TTC549 (cell line): ENCODE data around the gene IARS2.
"Not testable (repeated sequence)": the region's sequence is repeated elsewhere in the genome, so short reads cannot be mapped to it uniquely, and the experiment has no call there.

Source experiments
- FAIRE-seq: peaks from 2 replicates; lab custom pipeline; 2012; peaks lifted over from hg19 to GRCh38; lab: Jason Lieb, UNC

IARS2 gene

DNA sequence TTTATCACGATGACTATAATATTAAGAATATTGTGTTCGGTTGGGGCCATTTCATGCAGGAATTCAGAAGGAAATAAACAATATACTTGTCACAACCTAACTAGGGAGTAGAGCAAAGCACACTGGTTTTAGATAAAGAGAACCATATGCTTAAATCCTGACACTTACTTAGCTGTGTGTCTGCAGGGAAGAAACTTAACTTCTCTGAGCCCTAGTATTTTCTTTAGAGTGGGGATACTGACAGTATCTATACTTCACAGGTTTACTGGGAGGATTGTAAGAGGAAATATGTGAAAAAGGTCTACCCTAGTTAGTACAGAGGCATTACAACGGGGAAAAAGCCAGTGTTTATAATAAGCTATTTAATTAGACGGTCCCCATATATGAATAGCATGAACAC, 72.9 kb downstream of the IARS2 start:
- no peak for FAIRE-seq

DNA sequence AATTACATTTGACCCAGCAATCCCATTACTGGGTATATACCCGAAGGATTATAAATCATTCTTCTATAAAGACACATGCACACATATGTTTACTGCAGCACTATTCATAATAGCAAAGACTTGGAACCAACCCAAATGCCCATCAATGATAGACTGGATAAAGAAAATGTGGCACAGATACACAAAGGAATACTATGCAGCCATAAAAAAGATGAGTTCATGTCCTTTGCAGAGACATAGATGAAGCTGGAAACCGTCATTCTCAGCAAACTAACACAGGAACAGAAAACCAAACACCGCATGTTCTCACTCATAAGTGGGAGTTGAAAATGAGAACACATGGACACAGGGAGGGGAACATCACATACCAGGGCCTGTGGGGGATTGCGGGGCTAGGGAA, 76.0 kb downstream of the IARS2 start:
- FAIRE-seq: not testable (repeated sequence)

DNA sequence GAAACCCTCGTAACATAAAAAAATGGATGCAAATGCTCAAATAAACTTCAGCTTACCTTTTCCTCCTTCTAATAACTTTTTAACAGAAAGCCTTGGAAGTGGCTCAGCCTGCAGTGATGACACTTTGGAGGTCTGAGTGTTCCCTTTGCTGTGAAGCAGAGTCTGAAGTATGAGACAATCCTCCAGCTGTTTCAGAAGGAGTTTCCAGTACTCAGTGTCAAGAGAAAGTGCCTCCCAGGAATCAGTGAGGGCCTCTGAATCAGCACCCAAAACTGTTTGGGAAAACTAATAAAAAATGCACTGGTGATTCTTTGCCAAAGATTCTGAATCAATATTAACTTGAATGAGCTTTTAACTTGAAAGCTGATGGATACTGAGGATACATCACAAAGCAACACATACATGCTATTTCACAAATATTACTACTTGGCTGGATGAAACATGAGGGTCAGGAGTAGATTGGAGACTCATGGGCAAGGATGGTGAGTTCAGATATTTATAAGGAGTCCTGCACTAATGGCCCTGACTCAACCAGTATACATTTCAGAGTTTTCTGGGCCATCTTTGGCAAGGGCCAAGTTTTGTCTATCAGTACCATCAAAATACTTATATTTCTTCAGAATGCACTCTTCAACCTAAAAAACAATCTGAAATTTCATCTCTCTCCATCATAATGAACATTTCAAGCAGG, 77.0 kb downstream of the IARS2 start:
- FAIRE-seq: no peak

DNA sequence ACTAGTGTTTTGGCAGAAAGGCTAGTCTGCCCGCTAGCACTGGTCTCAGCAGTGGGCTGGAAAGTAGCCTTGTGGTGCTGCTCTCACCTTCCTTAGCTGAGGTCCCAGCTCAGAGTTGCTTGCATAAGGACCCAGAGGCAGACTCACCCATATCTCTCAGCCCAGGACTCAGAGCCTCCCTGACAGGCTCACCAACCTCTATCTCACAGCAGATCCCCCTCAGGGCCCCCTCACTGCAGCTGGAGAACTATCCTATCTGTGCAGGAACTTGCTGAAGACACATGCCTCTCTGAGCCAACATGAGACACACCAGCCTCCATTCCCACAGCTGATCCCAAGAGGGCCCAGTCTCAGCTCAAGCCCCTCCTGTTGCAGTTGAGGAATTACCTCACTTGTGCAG, 82.6 kb downstream of the IARS2 start:
- no peak for FAIRE-seq

DNA sequence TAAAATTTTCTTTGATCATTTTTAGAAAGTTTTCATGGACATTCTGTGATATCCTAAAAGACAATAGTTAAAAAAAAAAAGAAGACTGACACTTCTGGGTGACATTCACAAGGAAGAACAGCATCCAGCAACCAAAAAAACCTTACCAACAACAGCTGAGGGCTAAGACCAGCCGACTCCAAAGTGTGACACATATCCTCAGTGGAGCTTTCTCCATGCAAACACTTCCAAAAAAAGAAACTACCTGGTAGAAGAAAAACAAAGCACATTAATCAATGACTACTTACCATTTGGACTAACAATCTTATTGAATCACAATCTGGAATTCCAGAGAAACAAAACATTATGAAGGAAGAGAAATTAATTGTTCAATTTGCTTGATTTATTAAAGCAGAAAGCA, 88.2 kb downstream of the IARS2 start:
- no peak for FAIRE-seq

DNA sequence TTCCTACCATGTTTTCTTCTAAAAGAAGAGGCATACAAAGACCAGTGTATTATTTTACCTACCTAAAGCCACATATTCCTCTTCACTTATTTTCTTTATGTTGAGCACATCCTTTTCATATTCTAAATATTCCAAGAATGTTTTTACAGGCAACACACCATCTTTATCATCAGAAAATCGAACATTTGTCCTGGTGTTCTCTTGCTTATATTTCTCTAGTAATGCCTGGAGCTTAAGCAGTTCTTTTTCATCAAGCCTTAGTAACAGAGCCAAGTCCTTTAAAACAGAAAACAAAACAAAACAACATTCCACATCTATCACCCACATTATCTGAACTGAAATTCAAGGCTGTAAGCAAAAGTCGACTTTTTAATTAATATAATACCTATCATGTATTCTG, 88.7 kb downstream of the IARS2 start:
- FAIRE-seq: no peak

DNA sequence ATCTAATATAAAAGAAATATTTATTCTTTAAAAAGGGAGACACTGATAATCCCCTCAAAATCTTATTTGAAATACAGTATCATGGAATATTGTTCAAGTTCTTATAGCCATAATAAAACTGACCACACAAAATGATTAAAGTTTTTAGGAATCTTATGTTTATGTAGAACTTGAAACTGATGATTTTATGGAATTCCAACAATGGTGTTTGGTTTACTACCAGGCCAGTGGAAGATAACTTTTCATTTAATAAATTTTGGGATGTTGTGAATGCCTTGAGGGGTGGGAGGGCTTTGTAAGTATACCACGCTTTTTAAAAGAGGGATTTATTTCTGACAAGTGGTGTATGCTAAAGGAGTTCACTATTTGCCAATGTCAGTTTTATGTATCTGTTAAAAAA, 90.6 kb downstream of the IARS2 start:
- FAIRE-seq: peak; percentile 94

DNA sequence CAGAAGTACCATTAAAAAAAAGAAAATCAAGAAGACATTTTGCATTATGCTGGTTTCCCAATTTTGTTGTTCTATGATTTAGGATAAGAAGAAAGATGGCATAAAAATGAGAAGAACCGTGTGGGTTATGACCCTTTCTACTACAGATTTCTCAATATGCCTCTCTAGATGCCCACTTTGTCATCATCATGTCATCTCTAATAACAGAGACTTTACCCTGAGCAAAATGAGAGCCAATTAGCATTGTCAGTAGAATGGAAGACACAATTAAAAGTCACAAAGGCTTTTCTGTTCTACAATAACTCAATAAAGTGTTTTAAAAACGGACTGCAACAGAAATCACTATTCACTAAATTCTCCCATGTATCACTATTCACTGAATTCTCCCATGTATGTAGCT, 92.8 kb downstream of the IARS2 start:
- FAIRE-seq: no peak

DNA sequence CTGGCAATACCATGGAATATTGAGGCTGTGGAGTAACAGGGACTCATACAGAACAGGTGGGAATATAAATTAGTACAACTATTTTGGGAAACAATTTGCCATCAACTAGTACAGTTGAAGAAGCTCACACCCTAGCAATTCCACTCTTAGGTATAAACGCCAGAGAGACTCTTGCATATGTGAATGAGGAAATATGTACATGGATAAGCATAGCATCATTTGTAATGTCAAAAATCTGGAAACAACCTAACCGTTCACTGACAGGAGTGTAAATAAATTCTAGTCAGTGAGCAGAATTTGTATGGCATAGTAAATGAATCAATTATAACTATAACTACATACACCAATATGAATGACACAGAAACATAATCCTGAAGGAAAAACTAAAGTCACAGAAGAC, 94.6 kb downstream of the IARS2 start:
- no peak for FAIRE-seq

DNA sequence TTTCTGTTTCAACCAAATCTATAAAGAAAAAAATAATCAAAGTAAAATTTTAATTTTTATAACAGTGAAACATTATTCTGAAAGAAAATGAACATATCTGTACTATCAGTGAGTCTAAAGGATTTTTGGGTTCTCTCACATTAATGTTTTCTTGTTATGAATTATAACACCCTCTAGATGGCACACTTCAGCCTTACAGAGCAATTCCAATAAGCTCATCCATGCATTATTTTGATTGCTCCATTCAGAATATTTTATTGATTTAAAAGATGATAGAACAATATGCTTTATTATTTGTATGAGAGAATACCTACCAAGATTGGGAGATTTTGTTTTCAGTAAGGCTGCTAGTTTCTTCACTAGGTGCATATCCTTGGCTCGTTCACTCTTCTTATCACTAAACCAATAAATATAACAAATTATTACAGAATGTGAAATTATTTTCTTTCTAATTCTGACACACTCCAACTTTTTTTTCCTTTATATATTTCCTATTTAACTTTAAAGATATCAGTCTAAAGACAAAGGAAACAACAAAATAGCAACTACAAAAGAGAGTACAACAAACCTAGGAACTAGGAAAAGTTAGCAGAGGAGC, 95.9 kb downstream of the IARS2 start:
- FAIRE-seq: peak; percentile 98

DNA sequence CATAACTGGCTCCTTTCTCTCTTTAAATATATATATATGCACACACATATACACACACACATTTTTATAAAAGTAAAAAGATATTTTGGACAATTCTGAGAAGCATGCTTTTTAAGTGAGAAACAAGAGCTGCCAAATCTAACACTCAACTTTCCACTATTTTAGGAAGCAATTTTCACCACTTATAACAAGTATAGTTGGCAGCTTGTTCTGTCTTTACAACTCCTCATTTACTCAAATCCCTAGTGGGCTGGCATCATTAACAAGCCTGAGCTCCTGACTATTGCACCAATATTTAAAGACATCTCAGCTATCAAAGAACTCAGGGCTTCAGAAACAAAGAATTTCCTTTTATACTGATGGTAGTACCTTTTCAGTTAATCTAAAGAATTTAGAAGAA, 101.8 kb downstream of the IARS2 start:
- no peak for FAIRE-seq
